HUES64 (cell line): ENCODE results near the gene ACVR1.

Experiments used
- H3K27ac ChIP-seq: 2 replicates; pipeline ENCODE4 v1.7.0; 2013; ENCODE audit warnings: low read depth, low read length, inconsistent platforms
- H3K27me3 ChIP-seq: 2 replicates; pipeline ENCODE4 v1.6.1; 2013; ENCODE audit warnings: mild to moderate bottlenecking, low read length; ENCODE audit not compliant: insufficient read depth
- H3K36me3 ChIP-seq: 2 replicates; pipeline ENCODE4 v1.6.1; 2013; ENCODE audit warnings: mild to moderate bottlenecking, low read length; ENCODE audit not compliant: insufficient read depth
- H3K4me1 ChIP-seq: 2 replicates; pipeline ENCODE4 v1.6.1; 2013; ENCODE audit warnings: mild to moderate bottlenecking, low read length, moderate library complexity; ENCODE audit not compliant: insufficient read depth
- H3K4me3 ChIP-seq: 2 replicates; pipeline ENCODE4 v1.5.1; 2013; ENCODE audit warnings: mild to moderate bottlenecking, low read length, moderate library complexity
- H3K9ac ChIP-seq: 2 replicates; pipeline ENCODE4 v1.6.1; 2013; ENCODE audit warnings: mild to moderate bottlenecking, low read depth, low read length
- H3K9me3 ChIP-seq: 2 replicates; pipeline ENCODE4 v1.6.1; 2013; ENCODE audit warnings: low read depth, low read length; ENCODE audit not compliant: insufficient read depth
- WGBS: fragments of 150-250, 120-280 bp; methylation state at CpG from one replicate; pipeline ENCODE4 v1.1.7; 2013; ENCODE audit warnings: missing lambda C conversion rate; 5-methylcytosine and 5-hydroxymethylcytosine counted together

The ACVR1 gene

GRCh38 chr2:157782057-157782845 is 93.9 kb downstream of the ACVR1 start:
- Histone ChIP-seq H3K4me3 (no peak overlapping the region), H3K4me1 (peaks cover 41% of the 10 kb centered on the region), H3K27me3 (no peaks in the 10 kb centered on the region), H3K9ac (no peak overlapping the region), H3K9me3 (no peaks in the 10 kb centered on the region), H3K36me3 (peaks cover 14% of the 10 kb centered on the region), H3K27ac (no peak overlapping the region)
- 82% methylated on average over 3 of the region's 4 CpGs for WGBS

- Histone ChIP-seq H3K9me3 (no peaks in the 10 kb centered on the region), H3K27me3 (no peaks in the 10 kb centered on the region), H3K9ac (no peak overlapping the region), H3K4me1 (peaks cover 20% of the 10 kb centered on the region), H3K4me3 (no peak overlapping the region), H3K27ac (no peak overlapping the region), H3K36me3 (peaks cover 19% of the 10 kb centered on the region)
- 86% methylated on average over 9 of the region's 9 CpGs for WGBS
Measured at GRCh38 chr2:157780211-157780610, 95.9 kb downstream of the ACVR1 start.

DNA sequence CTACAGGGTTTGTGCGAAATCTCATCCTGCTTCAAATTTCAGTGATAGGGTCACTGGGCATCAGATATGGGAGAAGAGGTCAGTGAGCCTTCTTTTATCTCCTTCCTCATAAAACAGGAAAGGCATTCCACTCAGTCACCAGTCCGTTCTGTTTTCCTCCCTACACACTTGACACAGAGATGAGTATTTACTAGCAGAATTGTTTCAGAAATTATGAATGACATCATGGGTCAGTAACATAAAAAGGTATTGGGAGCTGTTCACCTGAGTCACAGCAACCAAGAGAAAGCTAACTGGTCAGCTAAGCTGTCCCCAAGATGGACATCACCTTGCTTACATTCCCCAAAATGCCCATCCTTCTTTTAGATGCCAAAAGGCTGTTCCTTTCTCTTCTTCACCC is 96.3 kb downstream of the ACVR1 start:
- Histone ChIP-seq H3K4me1 (peaks cover 16% of the 10 kb centered on the region), H3K4me3 (no peak overlapping the region), H3K27ac (no peak overlapping the region), H3K27me3 (no peaks in the 10 kb centered on the region), H3K9ac (no peak overlapping the region), H3K9me3 (no peaks in the 10 kb centered on the region), H3K36me3 (peaks cover 22% of the 10 kb centered on the region)
- WGBS, result 0% methylated on average over 1 of the region's 2 CpGs

DNA sequence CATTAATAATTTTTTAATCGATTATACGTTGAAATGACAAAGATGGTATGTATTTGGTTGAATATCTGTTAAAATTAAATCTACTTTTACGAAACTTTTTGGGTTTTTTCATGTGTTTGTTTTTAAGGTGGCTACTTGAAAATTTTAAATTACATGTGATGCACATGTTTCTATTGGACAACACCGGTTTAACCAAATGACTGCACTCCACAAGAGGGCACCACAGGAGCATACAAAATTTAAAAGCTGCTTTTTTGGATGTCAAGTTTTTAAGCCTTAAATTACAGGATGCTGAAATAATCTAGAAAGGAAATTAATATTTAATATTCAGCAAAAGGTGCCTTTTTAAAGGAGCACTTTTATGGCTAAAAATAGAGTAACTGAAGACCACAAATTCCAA is 98.7 kb downstream of the ACVR1 start:
- 85% methylated on average over 4 of the region's 4 CpGs for WGBS
- H3K36me3 ChIP-seq, result peaks cover 24% of the 10 kb centered on the region
- 0 out of 2 replicates have a peak, but pooled peaks cover 6% of the 10 kb centered on the region for H3K4me1 ChIP-seq
- H3K4me3 ChIP-seq, result no peak overlapping the region
- no peaks in the 10 kb centered on the region for H3K9me3 ChIP-seq
- no peak overlapping the region for H3K9ac ChIP-seq
- no peak overlapping the region for H3K27ac ChIP-seq
- H3K27me3 ChIP-seq, result no peaks in the 10 kb centered on the region

- Histone ChIP-seq H3K36me3 (peaks cover 47% of the 10 kb centered on the region), H3K27ac (no peak overlapping the region), H3K9me3 (no peaks in the 10 kb centered on the region), H3K27me3 (no peaks in the 10 kb centered on the region), H3K4me3 (no peak overlapping the region), H3K4me1 (no peaks in the 10 kb centered on the region; the same call in 1 of the 2 replicates), H3K9ac (no peak overlapping the region)
- 75% methylated on average over 1 of the region's 1 CpG for WGBS
Measured at GRCh38 chr2:157771234-157771633, 104.9 kb downstream of the ACVR1 start.

DNA sequence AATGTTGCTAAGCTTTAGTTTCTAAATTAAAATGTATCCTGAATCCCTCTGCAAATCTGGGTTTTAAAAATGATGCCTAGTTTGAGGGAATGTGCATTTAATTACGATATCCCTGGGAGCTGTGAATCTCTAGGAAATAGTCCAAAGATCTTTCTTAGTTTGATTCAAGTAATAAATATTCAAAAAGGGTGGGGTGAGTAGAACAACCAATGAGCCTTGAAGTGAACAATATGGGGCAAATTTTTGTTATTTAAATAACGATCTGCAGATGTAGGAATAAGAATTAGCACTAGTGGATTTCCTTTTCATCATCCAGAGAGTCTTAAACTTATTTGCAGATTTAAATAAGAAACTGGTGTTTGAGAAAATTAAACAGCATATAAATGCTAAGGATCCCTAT is 106.3 kb downstream of the ACVR1 start:
- Histone ChIP-seq H3K4me1 (no peaks in the 10 kb centered on the region; the same call in 1 of the 2 replicates), H3K4me3 (no peak overlapping the region), H3K36me3 (peaks cover 53% of the 10 kb centered on the region), H3K27me3 (no peaks in the 10 kb centered on the region), H3K9ac (no peak overlapping the region), H3K9me3 (no peaks in the 10 kb centered on the region), H3K27ac (no peak overlapping the region)
- 100% methylated on average over 2 of the region's 2 CpGs for WGBS

DNA sequence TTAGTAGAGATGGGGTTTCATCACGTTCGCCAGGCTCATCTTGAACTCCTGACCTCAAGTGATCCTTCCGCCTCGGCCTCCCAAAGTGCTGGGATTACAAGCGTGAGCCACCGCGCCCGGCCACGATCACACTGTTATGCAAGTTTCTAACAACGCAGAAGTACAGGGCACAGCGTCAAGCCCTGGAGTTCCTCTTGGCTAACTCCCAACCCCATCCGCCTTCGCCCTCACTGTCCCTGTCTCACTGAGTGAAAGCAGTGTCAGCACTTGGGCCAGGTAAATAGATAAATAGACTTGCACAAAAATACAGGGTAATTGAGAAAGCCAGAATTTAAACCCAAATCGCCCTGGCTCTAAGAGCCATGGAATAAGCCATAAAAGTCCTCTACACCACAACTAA is 111.7 kb downstream of the ACVR1 start:
- H3K4me1 ChIP-seq, result peaks cover 20% of the 10 kb centered on the region

GRCh38 chr2:157761520-157761919 is 114.6 kb downstream of the ACVR1 start:
- no peaks in the 10 kb centered on the region for H3K27me3 ChIP-seq
- H3K27ac ChIP-seq, result peak overlapping the region; percentile 69
- peaks cover 40% of the 10 kb centered on the region for H3K36me3 ChIP-seq

More for the DNA sequence above, 111.7 kb downstream of the ACVR1 start:
- 93% methylated on average over 14 of the region's 14 CpGs for WGBS
- no peaks in the 10 kb centered on the region for H3K27me3 ChIP-seq
- H3K4me3 ChIP-seq, result no peak overlapping the region
- no peak overlapping the region for H3K9ac ChIP-seq
- peaks cover 43% of the 10 kb centered on the region for H3K36me3 ChIP-seq
- no peak overlapping the region for H3K27ac ChIP-seq
- H3K9me3 ChIP-seq, result no peaks in the 10 kb centered on the region

DNA sequence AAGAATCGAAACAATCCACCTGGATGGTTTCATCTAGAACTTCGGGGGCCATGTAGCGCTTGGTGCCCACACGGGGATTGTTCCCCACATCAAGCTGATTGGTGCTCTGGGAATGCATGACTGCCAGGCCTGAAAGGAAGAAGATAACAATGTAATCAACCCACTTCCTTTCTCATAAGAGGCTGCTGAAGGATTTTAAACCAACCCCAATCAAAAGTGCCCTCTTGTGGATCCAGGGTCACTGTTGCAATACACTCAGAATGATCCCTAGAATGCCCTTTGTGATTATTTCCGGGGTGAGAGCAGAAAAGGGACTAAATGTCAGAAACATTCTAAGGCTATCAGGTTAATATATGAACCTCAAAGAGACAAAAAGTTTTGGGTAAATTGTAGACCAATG is 115.2 kb downstream of the ACVR1 start:
- no peak overlapping the region for H3K9ac ChIP-seq
- peak overlapping the region; percentile 69 for H3K27ac ChIP-seq
- H3K4me3 ChIP-seq, result no peak overlapping the region
- H3K4me1 ChIP-seq, result peaks cover 34% of the 10 kb centered on the region
- H3K36me3 ChIP-seq, result peaks cover 40% of the 10 kb centered on the region
- WGBS, result 94% methylated on average over 5 of the region's 5 CpGs
- H3K27me3 ChIP-seq, result no peaks in the 10 kb centered on the region
- H3K9me3 ChIP-seq, result peaks cover 9% of the 10 kb centered on the region; the same call in 1 of the 2 replicates

More at GRCh38 chr2:157761520-157761919, 114.6 kb downstream of the ACVR1 start:
- no peak overlapping the region for H3K4me3 ChIP-seq
- H3K9ac ChIP-seq, result no peak overlapping the region
- peaks cover 34% of the 10 kb centered on the region for H3K4me1 ChIP-seq
- H3K9me3 ChIP-seq, result 0 out of 2 replicates have a peak, but pooled peaks cover 8% of the 10 kb centered on the region

GRCh38 chr2:157759855-157760254 is 116.3 kb downstream of the ACVR1 start:
- no peaks in the 10 kb centered on the region for H3K27me3 ChIP-seq
- H3K27ac ChIP-seq, result peak overlapping the region; percentile 69
- H3K9me3 ChIP-seq, result peaks cover 16% of the 10 kb centered on the region; the same call in 1 of the 2 replicates
- H3K4me1 ChIP-seq, result peaks cover 34% of the 10 kb centered on the region
- peaks cover 31% of the 10 kb centered on the region for H3K36me3 ChIP-seq
- H3K4me3 ChIP-seq, result no peak overlapping the region
- no peak overlapping the region for H3K9ac ChIP-seq

- Histone ChIP-seq H3K36me3 (peaks cover 29% of the 10 kb centered on the region), H3K9me3 (peaks cover 16% of the 10 kb centered on the region; the same call in 1 of the 2 replicates), H3K27me3 (no peaks in the 10 kb centered on the region), H3K4me1 (peaks cover 34% of the 10 kb centered on the region), H3K27ac (no peak overlapping the region), H3K9ac (no peak overlapping the region), H3K4me3 (no peak overlapping the region)
- WGBS, result 100% methylated on average over 2 of the region's 2 CpGs
Measured at GRCh38 chr2:157758586-157758985, 117.5 kb downstream of the ACVR1 start.
